HL-60/S4 treated with phorbol 12-myristate 13-acetate at 8.2 ng/mL for 4 days and 3 days (cell line): Measurements from ENCODE around the gene ZNF462.

Experiments used
- in situ Hi-C: fragments of 300-500 bp; cut with MboI; formaldehyde crosslinking; loops from 2 replicates; pipeline ENCODE4 v1.15.0; 2022; ENCODE audit warnings: low sequenced_read_pairs

Gene ZNF462

GRCh38 chr9:106956971-106957370, 94.0 kb downstream of the ZNF462 start:
- in situ Hi-C loops, result no loop called here

DNA sequence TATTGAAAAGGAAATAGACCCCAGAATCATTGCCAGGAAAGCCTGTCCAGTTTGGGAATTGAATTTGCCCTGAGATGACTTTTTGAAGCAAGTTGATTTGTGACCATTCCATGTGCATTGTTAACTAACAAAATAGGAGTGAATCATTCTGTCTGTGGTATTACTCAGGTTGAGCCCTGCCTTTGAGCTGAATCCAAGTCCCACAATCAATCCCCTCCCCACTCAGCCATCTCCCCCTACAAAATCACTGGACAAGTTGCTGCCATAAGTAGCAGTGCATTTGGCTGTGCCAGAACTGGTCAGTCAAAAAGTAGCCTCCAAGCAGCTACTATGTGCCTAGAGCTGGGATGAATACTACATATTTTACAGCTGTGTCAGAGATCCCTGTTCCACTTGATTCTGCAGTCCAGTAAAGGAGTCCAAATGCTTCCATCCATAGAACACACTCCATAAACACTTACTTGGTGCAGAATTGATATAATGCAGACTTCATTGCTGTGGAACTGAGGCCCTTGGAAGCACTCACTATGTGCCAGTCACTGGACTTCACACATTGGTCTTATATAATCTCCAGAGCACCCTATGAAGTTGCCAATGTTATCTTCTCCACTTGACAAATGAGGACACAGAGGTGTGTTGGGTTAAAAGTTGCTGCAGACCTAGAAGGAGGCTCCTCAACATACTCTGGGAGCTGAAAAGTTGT, 96.1 kb downstream of the ZNF462 start:
- in situ Hi-C loops, result no loop called here

DNA sequence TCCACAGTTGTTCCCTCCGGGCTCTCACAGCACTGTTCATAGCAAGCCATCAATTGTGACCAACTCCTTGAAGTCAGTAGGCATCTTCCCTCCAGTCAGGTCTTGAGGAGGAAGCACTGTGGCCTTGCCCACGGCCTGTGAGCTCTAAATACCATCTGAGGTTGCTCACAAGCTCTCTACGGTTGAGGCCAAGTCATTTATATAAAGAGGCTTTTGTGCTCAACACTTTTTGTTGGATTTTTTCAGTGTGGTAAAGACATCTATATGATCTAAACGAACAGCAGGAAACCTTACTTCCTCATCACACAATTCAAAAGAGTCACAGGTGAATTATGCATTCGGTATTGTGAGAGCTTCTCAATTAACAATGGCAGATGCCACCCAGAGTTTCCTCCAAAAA, 97.3 kb downstream of the ZNF462 start:
- in situ Hi-C loops, result no loop called here

DNA sequence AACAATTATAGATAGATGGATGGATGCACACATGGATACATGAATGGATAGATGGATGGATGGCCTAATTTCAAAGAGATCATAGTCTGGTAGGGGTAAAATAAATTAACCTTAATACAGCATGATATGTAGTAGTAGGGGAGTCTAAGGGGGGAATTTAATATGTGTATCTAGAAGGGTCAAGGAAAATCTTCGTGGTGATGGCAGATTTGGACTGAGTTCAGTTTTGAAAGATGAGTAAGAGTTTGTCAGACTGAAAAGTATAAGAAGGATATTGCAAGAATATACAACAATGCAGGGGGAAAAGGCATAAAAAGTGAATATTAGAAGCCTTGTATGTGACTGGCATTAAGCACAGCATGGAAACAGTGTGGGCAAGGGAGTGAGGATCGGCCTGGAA, 98.7 kb downstream of the ZNF462 start:
- in situ Hi-C loops, result no loop called here

DNA sequence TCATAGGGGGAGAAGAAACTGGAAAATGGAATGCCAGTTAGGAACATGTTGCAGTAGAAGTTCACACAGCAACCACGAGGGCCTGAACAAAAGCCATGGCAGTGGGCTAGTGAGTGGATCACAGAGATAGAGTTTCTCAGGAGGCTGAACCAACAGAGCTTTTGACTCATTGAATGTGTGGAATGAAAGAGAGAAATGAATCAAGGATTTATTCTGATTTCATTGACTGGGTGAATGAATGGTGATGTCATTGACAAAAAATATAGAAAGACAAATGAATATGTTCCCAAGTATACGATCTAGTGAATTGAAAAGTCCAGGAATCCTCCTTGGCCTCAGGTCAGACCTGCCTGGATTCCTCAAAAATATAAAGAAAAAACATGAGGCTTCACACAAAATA, 99.2 kb downstream of the ZNF462 start:
- in situ Hi-C loops, result no loop called here

GRCh38 chr9:106962615-106963363, 99.8 kb downstream of the ZNF462 start:
- in situ Hi-C loops, result no loop called here

DNA sequence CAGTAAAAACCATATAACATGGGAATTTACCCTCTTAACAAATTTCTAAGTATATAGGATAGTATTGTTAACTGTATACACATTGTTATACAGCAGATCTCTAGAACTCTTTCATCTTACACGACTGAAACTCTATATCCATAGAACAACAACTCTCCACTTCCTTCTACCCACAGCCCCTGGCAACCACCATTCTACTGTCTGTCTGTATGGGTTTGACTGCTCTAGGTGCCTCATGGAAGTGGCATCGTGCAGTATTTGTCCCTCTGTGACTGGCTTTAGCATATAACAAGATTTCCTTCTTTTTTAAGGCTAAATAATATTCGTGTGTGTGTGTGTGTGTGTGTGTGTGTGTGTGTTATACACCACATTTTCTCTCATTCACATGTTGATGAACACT, 100.7 kb downstream of the ZNF462 start:
- in situ Hi-C loops, result no loop called here

DNA sequence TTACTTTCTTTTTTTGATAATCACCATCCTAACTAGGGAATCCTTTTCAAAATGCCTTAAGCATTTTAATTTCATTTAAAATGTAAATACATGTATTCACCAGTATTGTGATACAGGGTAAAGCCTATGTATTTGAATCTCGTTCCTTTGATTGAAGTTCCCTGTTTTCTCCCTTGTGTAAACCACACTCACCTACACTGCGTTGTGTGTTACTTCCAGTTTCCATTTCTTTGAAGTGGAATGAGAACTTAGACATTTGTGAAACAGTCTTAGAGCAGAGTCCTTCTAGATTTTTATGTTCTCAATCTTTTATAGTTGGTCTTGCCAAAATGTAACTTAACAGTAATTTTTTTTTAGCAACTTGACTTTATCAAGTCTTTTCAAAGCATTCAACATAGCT, 101.4 kb downstream of the ZNF462 start:
- in situ Hi-C loops, result no loop called here

DNA sequence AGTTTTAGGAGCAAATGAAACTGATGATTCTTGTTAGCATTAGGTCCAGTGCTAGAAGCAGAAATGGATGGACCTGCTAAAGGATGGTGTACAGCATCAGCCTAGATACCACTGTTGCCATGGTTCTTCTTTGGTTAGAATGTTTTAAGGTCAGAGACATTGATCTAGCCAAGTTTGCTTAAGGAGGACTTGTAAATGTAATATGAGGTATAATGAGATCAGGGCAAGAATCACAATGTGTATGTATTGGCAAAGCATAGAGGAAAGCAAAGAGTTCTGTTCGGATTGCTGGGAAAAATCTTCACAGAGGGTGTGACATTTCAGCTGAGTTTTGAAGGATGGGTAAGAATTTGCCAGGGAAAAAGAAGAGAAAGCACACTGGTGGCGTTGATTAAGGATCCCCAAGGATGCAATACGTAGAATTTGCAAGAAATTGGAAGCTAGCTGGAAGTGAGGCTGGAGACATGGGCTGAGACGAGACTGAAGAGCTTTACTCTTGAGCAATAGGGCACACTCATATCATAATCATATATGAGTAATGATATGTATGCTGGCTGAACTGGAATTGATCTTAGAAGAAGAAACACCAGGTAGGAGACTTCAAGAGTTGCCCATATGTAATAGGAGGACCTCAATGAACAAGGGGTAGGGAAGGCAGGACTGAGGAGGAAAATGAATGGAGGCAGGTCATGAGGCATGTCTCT, 102.0 kb downstream of the ZNF462 start:
- in situ Hi-C loops, result no loop called here

DNA sequence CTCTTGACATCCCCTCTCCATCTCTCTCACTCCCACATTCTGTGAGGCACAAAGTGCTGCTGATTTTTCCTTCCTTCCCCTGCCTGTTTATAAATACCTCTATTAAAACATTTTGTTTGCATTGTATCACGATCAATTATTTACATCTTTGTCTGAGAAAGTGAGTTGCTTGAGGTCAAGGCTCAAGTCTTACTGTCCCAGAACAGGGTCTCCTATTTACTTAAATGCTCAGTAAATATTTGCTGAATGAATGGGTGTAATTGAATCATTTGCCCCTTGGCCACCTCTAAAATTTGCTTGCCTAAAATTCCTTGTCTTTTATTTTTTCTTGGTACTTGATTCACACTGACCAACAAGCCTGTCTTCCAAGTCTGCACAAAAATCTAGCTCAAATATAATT, 103.5 kb downstream of the ZNF462 start:
- in situ Hi-C loops, result no loop called here

DNA sequence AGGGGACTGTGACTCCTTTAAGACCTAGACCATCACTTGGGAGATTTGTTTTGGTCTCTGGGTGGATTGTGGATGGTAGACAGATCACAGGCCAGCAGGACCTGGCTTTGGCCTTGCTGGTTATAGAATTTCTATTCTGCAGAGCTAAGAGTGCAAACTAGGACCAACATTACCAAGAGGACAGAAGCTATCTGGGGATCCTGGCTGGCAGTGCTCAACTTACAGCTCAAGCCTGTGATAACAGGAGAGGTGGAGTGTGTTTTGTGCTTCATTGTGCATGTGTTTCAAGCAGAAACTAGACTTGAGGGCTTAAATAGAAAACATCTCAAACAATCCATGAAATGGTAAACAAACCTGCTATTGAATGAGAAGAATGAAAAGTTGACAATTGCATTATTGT, 106.7 kb downstream of the ZNF462 start:
- in situ Hi-C loops, result no loop called here

GRCh38 chr9:106970219-106970975, 107.4 kb downstream of the ZNF462 start:
- in situ Hi-C loops, result no loop called here

- in situ Hi-C loops, result no loop called here
These were observed 108.1 kb downstream of the ZNF462 start for GRCh38 chr9:106970976-106971457.

DNA sequence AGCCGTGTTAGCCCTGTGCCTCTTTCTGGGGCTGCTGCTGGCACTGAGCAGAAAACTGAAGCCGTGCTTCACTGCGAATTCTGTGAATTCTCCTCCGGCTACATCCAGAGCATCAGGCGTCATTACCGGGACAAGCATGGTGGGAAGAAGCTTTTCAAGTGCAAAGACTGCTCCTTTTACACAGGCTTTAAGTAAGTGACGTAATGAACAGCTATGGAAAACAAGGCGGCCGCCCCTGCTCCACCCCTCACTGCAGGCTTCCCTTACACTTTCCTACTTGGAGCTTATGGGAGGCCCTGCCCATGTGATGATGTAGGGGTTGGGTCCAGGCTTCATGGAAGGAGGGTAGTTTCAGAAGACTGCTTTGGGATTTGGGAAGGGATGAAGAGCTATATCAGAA, 109.1 kb downstream of the ZNF462 start:
- in situ Hi-C loops, result no loop called here

DNA sequence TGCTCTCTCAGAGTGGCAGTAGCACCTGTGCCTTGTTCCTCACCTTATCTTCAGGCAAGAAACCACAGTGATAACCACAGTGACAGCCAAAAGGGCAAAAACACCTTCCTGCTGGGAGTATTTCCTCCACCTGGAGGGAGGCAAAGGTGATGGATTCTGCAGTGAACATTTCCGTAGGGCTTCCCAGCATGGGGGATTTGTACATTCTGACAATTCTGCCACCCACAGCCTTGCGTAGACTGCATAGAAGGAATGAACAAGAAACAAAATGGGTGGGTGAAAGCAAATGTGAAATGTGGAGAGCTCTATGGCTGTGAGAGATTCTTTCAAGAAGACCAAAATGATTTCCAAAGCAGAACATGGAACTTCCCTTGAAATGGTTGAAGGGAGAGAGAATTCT, 111.4 kb downstream of the ZNF462 start:
- in situ Hi-C loops, result no loop called here

- in situ Hi-C loops, result no loop called here
These were observed 113.8 kb downstream of the ZNF462 start for GRCh38 chr9:106976772-106977171.

DNA sequence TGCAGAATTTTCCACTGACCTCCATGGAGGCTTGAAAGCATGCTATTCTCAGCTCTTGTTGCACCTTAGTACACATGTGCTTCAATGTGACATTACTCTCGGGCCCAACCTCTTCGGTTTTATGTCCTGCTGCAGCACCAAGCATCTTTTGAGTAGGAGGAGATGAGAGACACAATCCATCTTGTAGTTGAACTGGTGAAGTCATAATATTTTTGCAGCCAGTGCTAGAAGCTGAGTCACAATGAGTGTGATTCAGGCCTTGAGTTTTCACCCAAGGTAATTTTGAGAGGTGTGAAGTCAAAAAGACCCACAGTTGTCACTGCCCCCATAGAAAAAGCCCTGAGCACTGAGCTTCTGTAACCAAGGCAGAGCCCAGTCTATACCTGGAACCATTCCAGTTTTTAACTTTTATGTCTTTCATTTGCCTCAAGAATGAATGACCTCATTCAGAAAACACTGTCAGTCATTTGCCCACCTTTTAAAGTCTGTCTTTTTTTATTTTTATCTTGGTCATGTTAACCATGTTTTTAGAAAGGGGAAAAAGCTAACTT, 117.7 kb downstream of the ZNF462 start:
- in situ Hi-C loops, result no loop called here

DNA sequence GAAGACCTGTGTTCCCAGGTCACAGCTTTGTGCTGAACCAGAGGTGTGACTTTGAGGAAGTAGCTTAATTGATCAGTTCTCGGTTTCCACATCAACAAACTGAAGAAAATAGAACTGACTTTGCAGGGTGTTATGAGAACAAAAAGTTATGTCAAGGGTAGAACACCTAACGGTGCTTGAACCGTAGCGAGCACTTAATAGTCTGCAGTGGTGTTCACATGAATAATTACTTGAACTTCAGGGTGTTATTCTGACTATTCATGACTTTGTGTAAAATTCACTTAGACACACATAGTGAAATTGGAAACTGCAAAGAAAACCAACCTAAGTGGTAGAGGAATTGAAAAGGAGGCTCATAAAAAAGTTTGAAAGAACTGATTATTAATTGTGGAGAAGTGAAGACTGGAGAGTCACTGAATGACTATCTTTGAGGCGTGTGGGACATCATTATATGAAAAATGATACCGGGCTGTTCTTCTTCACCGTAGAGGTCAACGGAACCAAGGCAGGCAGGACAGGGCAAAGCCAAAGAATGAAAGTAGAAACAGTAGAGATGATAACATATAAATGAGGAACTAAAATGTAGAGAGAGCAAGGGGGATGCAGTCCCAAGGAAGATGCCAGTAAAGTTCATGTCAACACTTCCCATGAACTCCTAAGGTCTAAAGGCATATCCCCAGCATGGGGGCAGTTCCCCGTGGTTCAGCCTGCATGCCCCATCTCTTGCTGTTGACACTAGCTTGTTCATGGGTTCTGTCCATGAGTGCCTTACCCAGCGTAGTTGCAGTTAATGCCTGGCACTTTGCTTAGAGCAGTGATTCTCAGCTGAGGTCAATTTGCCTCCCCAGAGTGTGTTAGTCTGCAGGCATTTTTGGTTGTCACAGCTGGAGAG, 118.7 kb downstream of the ZNF462 start:
- in situ Hi-C loops, result no loop called here

DNA sequence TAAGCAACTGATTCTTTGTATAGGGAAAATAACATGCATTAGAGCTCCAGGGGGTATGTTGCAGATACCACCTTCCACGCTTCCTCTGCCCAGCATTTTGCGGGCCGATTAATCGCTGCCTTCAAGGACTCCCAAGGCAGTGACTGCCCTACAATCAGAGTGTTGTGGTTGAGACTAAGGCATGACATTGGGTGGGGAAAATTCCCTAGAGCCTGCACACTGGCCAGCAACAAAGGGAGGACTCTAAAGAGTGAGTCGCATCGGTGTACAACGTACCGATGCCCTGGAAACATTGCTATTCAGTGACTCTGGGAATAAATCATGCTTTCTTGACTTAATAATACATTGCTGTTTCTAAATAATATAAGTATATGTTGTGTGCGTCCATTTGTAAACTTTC, 119.7 kb downstream of the ZNF462 start:
- in situ Hi-C loops, result no loop called here

- in situ Hi-C loops, result no loop called here
These were observed 120.4 kb downstream of the ZNF462 start for GRCh38 chr9:106983346-106983745.
